GM03348 (cell line): ENCODE measurements around the gene PRMT5.

Source experiments
- DNase-seq: peaks from one replicate; pipeline ENCODE4 v3.0.0; 2012; ENCODE audit warnings: low spot score

Gene PRMT5

DNA sequence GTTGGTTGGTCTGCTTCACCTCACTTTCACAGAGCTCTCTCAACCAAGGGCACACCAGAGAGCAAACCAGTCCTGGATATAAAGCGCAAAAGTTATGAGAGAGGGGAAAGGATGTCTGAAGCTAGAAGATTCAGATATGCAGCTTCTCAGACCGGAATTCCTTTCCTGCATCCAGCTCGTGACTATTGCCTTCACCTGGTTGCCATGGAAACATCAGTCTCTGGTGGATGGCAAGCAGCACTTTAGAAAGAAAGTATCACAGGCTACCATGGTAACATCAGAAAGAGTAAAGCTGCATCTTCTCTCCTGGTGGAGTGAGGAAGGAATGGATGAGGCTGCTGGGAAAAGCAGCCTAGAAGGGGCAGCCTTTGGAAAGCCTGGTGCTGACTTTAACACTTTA, 32.4 kb downstream of the PRMT5 start:
- no peak for DNase-seq

GRCh38 chr14:22896356-22896755, 32.8 kb downstream of the PRMT5 start:
- DNase-seq = no peak

DNA sequence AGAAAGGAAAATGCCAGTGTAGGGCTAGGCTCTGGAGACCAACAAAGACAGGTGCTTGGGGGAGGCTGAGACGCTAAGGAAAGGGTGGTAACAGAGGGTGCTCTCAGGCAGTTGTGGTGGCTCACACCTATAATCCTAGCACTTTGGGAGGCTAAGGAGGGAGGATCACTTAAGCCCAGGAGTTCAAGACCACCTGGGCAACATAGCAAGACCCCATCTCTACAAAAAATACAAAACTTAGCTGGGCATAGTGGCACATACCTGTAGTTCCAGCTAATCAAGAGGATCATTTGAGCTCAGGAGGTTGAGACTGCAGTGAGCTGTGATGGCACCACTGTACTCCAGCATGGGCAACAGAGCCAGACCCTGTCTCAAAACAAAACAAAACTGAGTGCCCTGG, 33.8 kb downstream of the PRMT5 start:
- DNase-seq = no peak

DNA sequence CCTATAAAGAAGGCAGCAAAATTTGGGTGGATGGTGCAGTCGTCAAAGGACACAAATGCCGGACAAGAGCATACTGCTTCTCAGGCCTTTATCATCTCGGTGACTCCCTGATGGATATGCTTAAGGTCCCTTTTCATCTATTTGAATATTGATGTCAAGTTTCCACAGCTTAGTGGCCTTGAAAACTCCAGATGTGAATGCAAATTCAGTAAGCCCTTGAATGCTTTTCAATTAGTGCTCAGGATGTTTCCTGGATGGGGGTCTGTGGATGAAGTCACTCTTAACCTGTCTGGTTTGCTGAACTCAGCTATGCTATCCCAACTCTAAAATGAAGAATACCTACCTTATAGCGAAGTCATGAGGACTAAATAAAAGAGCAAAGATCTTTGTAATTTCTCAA, 35.5 kb downstream of the PRMT5 start:
- no peak for DNase-seq

GRCh38 chr14:22892488-22892887, 36.7 kb downstream of the PRMT5 start:
- no peak for DNase-seq

DNA sequence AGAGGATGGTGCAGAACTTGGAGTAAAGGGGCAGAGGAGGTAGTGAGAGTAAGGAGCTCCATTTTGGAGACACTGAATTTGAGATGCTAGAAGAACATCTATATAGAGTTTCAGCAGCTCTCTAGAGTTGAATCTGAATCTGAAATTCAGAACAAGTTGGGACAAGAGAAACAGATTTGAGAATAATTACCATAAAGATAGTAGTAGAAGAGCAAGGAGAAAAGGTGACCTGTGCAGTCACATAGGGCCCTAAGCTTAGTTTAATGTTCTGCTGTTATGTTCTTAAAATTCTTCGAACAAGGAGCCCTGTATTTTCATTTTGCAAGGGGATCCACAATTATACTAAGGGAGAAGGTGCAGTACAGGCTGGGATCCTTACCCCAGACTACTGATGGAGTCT, 38.8 kb downstream of the PRMT5 start:
- no peak for DNase-seq

GRCh38 chr14:22888662-22889061, 40.5 kb downstream of the PRMT5 start:
- no peak for DNase-seq

- no peak for DNase-seq
Observed at GRCh38 chr14:22887990-22888378, 41.2 kb downstream of the PRMT5 start.

- peak; percentile 50 for DNase-seq
Observed at GRCh38 chr14:22887260-22887989, 41.8 kb downstream of the PRMT5 start.

GRCh38 chr14:22886500-22887259, 42.5 kb downstream of the PRMT5 start:
- DNase-seq = peak; percentile 88

DNA sequence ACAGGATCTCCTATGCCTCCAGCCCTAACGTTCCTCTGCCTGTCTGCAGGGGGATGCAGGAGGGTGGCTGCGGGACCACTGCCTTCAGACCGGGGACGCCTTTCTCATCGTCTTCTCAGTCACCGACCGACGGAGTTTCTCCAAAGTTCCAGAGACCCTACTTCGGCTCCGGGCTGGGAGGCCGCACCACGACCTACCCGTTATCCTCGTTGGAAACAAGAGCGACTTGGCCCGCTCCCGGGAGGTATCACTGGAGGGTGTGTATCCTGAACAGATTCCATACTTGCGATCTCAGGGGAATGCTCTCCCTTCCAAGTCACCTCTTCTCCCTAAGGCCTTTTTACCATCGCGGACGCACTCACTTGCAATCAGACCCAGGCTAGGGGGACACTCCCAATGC, 43.2 kb downstream of the PRMT5 start:
- no peak for DNase-seq

- DNase-seq = no peak
Observed at GRCh38 chr14:22884738-22885523, 44.2 kb downstream of the PRMT5 start.

- no peak for DNase-seq
Observed at GRCh38 chr14:22884076-22884737, 45.0 kb downstream of the PRMT5 start.

GRCh38 chr14:22883173-22883976, 45.8 kb downstream of the PRMT5 start, which contains the start of gene REM2:
TSS of gene REM2 (plus strand) at chr14:22883222. CDS start at chr14:22883288, 66 bp downstream.
- no peak for DNase-seq

GRCh38 chr14:22882529-22883172, 46.5 kb downstream of the PRMT5 start:
- DNase-seq = peak; percentile 50

- DNase-seq = no peak
Observed at GRCh38 chr14:22882064-22882463, 47.1 kb downstream of the PRMT5 start.

- DNase-seq = no peak
Observed at GRCh38 chr14:22878271-22879246, 50.6 kb downstream of the PRMT5 start.

DNA sequence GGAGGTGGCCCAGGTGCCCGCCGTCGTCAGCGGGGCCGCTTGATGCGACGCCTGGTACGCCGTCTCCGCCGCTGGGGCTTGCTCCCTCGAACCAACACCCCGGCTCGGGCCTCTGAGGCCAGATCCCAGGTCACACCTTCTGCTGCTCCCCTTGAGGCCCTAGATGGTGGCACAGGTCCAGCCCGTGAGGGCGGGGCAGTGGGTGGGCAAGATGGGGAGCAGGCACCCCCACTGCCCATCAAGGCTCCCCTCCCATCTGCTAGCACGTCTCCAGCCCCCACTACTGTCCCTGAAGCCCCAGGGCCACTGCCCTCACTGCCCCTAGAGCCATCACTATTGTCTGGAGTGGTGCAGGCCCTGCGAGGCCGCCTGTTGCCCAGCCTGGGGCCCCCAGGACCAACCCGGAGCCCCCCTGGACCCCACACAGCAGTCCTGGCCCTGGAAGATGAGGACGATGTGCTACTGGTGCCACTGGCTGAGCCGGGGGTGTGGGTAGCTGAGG, 52.1 kb downstream of the PRMT5 start:
- DNase-seq = no peak

DNA sequence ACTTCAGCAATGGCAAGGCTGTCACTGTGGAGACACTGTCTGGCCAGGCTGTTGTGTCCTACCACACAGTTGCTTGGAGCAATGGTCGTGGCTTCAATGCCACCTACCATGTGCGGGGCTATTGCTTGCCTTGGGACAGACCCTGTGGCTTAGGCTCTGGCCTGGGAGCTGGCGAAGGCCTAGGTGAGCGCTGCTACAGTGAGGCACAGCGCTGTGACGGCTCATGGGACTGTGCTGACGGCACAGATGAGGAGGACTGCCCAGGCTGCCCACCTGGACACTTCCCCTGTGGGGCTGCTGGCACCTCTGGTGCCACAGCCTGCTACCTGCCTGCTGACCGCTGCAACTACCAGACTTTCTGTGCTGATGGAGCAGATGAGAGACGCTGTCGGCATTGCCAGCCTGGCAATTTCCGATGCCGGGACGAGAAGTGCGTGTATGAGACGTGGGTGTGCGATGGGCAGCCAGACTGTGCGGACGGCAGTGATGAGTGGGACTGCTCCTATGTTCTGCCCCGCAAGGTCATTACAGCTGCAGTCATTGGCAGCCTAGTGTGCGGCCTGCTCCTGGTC, 53.3 kb downstream of the PRMT5 start:
- DNase-seq = no peak
